A673 (cell line): ENCODE data around the gene CLK2. TPM values are rescaled to one million over a fixed set of nuclear protein-coding genes. Genes with fewer than 3 reads are reported as not detected.

Experiments used
- BruUV-seq: library from RNA; stranded (reverse); fragments of 400-500 nt; replicated peaks from 2 replicates; lab custom pipeline; 2021; lab: Mats Ljungman, UMichigan
- CTCF ChIA-PET: fragments of 300-600 bp; sonication (Branson Sonifier 250); formaldehyde crosslinking; loops from one replicate; lab custom pipeline; 2022; ENCODE audit warnings: antibody characterized with exemption; lab: Charles Lee
- POLR2A ChIA-PET: fragments of 300-600 bp; sonication (Branson Sonifier 250); formaldehyde crosslinking; loops from one replicate; lab custom pipeline; 2022; ENCODE audit warnings: antibody characterized with exemption; ENCODE audit not compliant: low non-redundant PET; lab: Charles Lee
- DNase-seq: peaks from one replicate; pipeline ENCODE4 v3.0.0-alpha.2; 2015; ENCODE audit warnings: low spot score
- H3K27ac ChIP-seq: fragments of 200-600 bp; sonication (generic); 2 replicates; pipeline ENCODE4 v1.5.1; 2016; ENCODE audit warnings: mixed run types, low read depth, mild to moderate bottlenecking, mixed read lengths, antibody characterized with exemption, low read length; ENCODE audit not compliant: poor library complexity, severe bottlenecking
- H3K27me3 ChIP-seq: fragments of 200-600 bp; sonication (generic); replicated peaks from 2 replicates; pipeline ENCODE4 v1.6.1; 2017; ENCODE audit warnings: mixed run types, low read depth, mild to moderate bottlenecking, mixed read lengths, antibody characterized with exemption, low read length; ENCODE audit not compliant: insufficient read depth, poor library complexity
- H3K36me3 ChIP-seq: fragments of 200-600 bp; sonication (generic); 2 replicates; pipeline ENCODE4 v1.6.1; 2016; ENCODE audit warnings: mixed run types, mild to moderate bottlenecking, mixed read lengths, antibody characterized with exemption, low read length; ENCODE audit not compliant: insufficient read depth, poor library complexity, severe bottlenecking
- H3K4me1 ChIP-seq: fragments of 200-600 bp; sonication (generic); 2 replicates; pipeline ENCODE4 v1.6.1; 2017; ENCODE audit warnings: mixed run types, mild to moderate bottlenecking, mixed read lengths, antibody characterized with exemption, low read length; ENCODE audit not compliant: insufficient read depth, poor library complexity, severe bottlenecking
- H3K4me3 ChIP-seq: fragments of 200-600 bp; sonication (generic); 2 replicates; pipeline ENCODE4 v1.5.1; 2016; ENCODE audit warnings: low read depth, mixed run types, mild to moderate bottlenecking, mixed read lengths, low read length; ENCODE audit not compliant: poor library complexity, severe bottlenecking
- H3K9me3 ChIP-seq: fragments of 200-600 bp; sonication (generic); 2 replicates; pipeline ENCODE4 v1.6.1; 2016; ENCODE audit warnings: mixed run types, low read depth, mild to moderate bottlenecking, mixed read lengths, antibody characterized with exemption, low read length; ENCODE audit not compliant: poor library complexity, severe bottlenecking
- CTCF ChIP-seq: fragments of 300-800, 200-600 bp; sonication (generic); conservative IDR thresholded peaks from 2 replicates; pipeline ENCODE4 v1.5.1; 2017; ENCODE audit warnings: low read depth, mild to moderate bottlenecking, antibody characterized with exemption, low read length, moderate library complexity, mixed read lengths
- EZH2 ChIP-seq: fragments of 200-600 bp; sonication (generic); IDR thresholded peaks from 2 replicates; pipeline ENCODE4 v1.6.1; 2017; ENCODE audit warnings: borderline replicate concordance, low read depth, mild to moderate bottlenecking, mixed read lengths, antibody characterized with exemption, low read length; ENCODE audit not compliant: poor library complexity, severe bottlenecking
- intact Hi-C: fragments of 100-400 bp; cut with micrococcal nuclease; formaldehyde crosslinking; loops from one replicate; pipeline ENCODE4 v1.10.0; 2022; ENCODE audit not compliant: unreplicated experiment
- total RNA-seq: library from RNA; stranded (reverse); gene quantifications from 2 replicates; pipeline ENCODE4 v1.2.3, GENCODE V29; 2021

Gene CLK2
- total RNA-seq, 1 experiment from 2014 or later, result 70.2 TPM

- H3K27ac ChIP-seq, result peak overlapping the region; percentile 53
- H3K9me3 ChIP-seq, result no peaks in the 10 kb centered on the region
- POLR2A ChIA-PET, result no interaction called here
- intact Hi-C loops, result no loop called here
- no peaks in the 10 kb centered on the region for H3K27me3 ChIP-seq
- no peak overlapping the region for H3K4me3 ChIP-seq
- CTCF ChIA-PET, result no interaction called here
- TF ChIP-seq CTCF (no peak), EZH2 (no peak)
- no TSS peak for BruUV-seq
- DNase-seq, result no peak
- peaks cover 21% of the 10 kb centered on the region for H3K4me1 ChIP-seq
- peaks cover 49% of the 10 kb centered on the region for H3K36me3 ChIP-seq
Observed at GRCh38 chr1:155319536-155319935, 46.2 kb upstream of the CLK2 start.

GRCh38 chr1:155318082-155318481 lies 44.8 kb upstream of the CLK2 start:
- CTCF ChIA-PET, result no interaction called here
- intact Hi-C loops, result no loop called here

GRCh38 chr1:155316922-155317321 lies 43.6 kb upstream of the CLK2 start:
- POLR2A ChIA-PET, result interaction anchor here (0.8 kb wide), 1 partner anchor 10 kb away, joined by 3 read pairs; no protein-coding TSS in a partner anchor

More at GRCh38 chr1:155318082-155318481, 44.8 kb upstream of the CLK2 start:
- Histone ChIP-seq H3K27me3 (no peaks in the 10 kb centered on the region), H3K9me3 (no peaks in the 10 kb centered on the region), H3K4me3 (no peak overlapping the region), H3K36me3 (peaks cover 63% of the 10 kb centered on the region), H3K27ac (peak overlapping the region; percentile 53), H3K4me1 (peaks cover 21% of the 10 kb centered on the region)
- no peak for TF ChIP-seq EZH2
- TF ChIP-seq CTCF, result no peak
- POLR2A ChIA-PET, result no interaction called here
- BruUV-seq, result no TSS peak
- DNase-seq, result no peak

More at GRCh38 chr1:155316922-155317321, 43.6 kb upstream of the CLK2 start:
- H3K9me3 ChIP-seq, result no peaks in the 10 kb centered on the region
- TF ChIP-seq CTCF (no peak), EZH2 (no peak)
- H3K27me3 ChIP-seq, result no peaks in the 10 kb centered on the region
- H3K27ac ChIP-seq, result peak overlapping the region; percentile 0
- TSS peak; percentile 7 for BruUV-seq
- intact Hi-C loops, result no loop called here
- peaks cover 16% of the 10 kb centered on the region for H3K4me1 ChIP-seq
- CTCF ChIA-PET, result no interaction called here
- no peak for DNase-seq
- H3K4me3 ChIP-seq, result no peak overlapping the region
- H3K36me3 ChIP-seq, result peaks cover 74% of the 10 kb centered on the region
